Type B pancreatic cell (in vitro differentiated cells): ENCODE measurements around the gene DNM1L. TPM values are rescaled to one million over a fixed set of nuclear protein-coding genes. Genes with fewer than 3 reads are reported as not detected.

ENCODE experiments used
- DNase-seq: peaks from one replicate; pipeline ENCODE4 v3.0.0; 2021; ENCODE audit warnings: mixed read lengths; ENCODE audit not compliant: unreplicated experiment; ENCODE audit errors: extremely low spot score
- H3K27ac Mint-ChIP-seq: 2 replicates; pipeline ENCODE4 v1.8.0; 2021; ENCODE audit warnings: mild to moderate bottlenecking, mixed read lengths
- H3K27me3 Mint-ChIP-seq: 2 replicates; pipeline ENCODE4 v1.8.0; 2021; ENCODE audit warnings: mixed read lengths
- H3K36me3 Mint-ChIP-seq: 2 replicates; pipeline ENCODE4 v1.8.0; 2021; ENCODE audit warnings: mixed read lengths
- H3K4me1 Mint-ChIP-seq: one replicate; pipeline ENCODE4 v1.8.0; 2021; ENCODE audit warnings: mixed read lengths; ENCODE audit not compliant: unreplicated experiment
- H3K4me3 Mint-ChIP-seq: 2 replicates; pipeline ENCODE4 v1.8.0; 2021; ENCODE audit warnings: mild to moderate bottlenecking, mixed read lengths
- H3K9me3 Mint-ChIP-seq: 2 replicates; pipeline ENCODE4 v1.8.0; 2021; ENCODE audit warnings: mixed read lengths
- CTCF ChIP-seq: fragments of 200-600 bp; sonication (generic); conservative IDR thresholded peaks from 2 replicates; pipeline ENCODE4 v1.5.0; 2021; ENCODE audit warnings: antibody characterized with exemption, mild to moderate bottlenecking
- total RNA-seq: library from RNA; stranded (reverse); gene quantifications from 2 replicates; pipeline ENCODE4 v1.2.1, GENCODE V29; 2021; ENCODE audit warnings: low replicate concordance

DNM1L gene
- total RNA-seq, 1 donor from 2014 or later: 76.8 TPM

- Mint-ChIP-seq H3K9me3 (no peaks in the 10 kb centered on the region), H3K27me3 (no peaks in the 10 kb centered on the region), H3K4me1 (no peaks in the 10 kb centered on the region), H3K36me3 (peaks cover 55% of the 10 kb centered on the region), H3K4me3 (no peak overlapping the region), H3K27ac (no peak overlapping the region)
- no peak for DNase-seq
- no peak for TF ChIP-seq CTCF
Measured at GRCh38 chr12:32742133-32742532, 63.0 kb downstream of the DNM1L start.

- H3K27me3 Mint-ChIP-seq: no peaks in the 10 kb centered on the region
- H3K27ac Mint-ChIP-seq: no peak overlapping the region
Measured at GRCh38 chr12:32743264-32743663, 64.2 kb downstream of the DNM1L start.

GRCh38 chr12:32753605-32754004, 74.5 kb downstream of the DNM1L start:
- H3K27ac Mint-ChIP-seq: peak overlapping the region; percentile 98
- TF ChIP-seq CTCF: no peak
- peaks cover 17% of the 10 kb centered on the region for H3K36me3 Mint-ChIP-seq
- H3K27me3 Mint-ChIP-seq: no peaks in the 10 kb centered on the region
- H3K4me1 Mint-ChIP-seq: peaks cover 13% of the 10 kb centered on the region
- DNase-seq: no peak
- no peaks in the 10 kb centered on the region for H3K9me3 Mint-ChIP-seq
- peak overlapping the region; percentile 87 for H3K4me3 Mint-ChIP-seq

More at GRCh38 chr12:32743264-32743663, 64.2 kb downstream of the DNM1L start:
- peaks cover 57% of the 10 kb centered on the region for H3K36me3 Mint-ChIP-seq
- H3K9me3 Mint-ChIP-seq: no peaks in the 10 kb centered on the region
- no peak for TF ChIP-seq CTCF
- H3K4me1 Mint-ChIP-seq: no peaks in the 10 kb centered on the region
- no peak overlapping the region for H3K4me3 Mint-ChIP-seq
- no peak for DNase-seq

- Mint-ChIP-seq H3K27me3 (no peaks in the 10 kb centered on the region), H3K27ac (peak overlapping the region; percentile 98), H3K9me3 (no peaks in the 10 kb centered on the region), H3K36me3 (peaks cover 16% of the 10 kb centered on the region), H3K4me3 (peak overlapping the region; percentile 87), H3K4me1 (peaks cover 13% of the 10 kb centered on the region)
- no peak for DNase-seq
- TF ChIP-seq CTCF: no peak
Measured at GRCh38 chr12:32754111-32754510, 75.0 kb downstream of the DNM1L start.

GRCh38 chr12:32755051-32755653, 76.1 kb downstream of the DNM1L start:
- peak; percentile 83 for DNase-seq
- Mint-ChIP-seq H3K4me1 (peaks cover 13% of the 10 kb centered on the region), H3K4me3 (peak overlapping the region; percentile 87), H3K27ac (peak overlapping the region; percentile 98), H3K27me3 (no peaks in the 10 kb centered on the region), H3K9me3 (no peaks in the 10 kb centered on the region), H3K36me3 (peaks cover 16% of the 10 kb centered on the region)
- peak; percentile 86 for TF ChIP-seq CTCF
